T-helper 1 cell treated with Interleukin-12 subunit alpha and Interleukin-12 subunit beta and Interleukin-4 antibody, amounts not matched to agents 30 μg/mL and 1 μg/mL, for 36 hours (primary cell): ENCODE measurements around the gene OSBPL1A.
"Not testable (repeated sequence)": the region's sequence is repeated elsewhere in the genome, so short reads cannot be mapped to it uniquely, and the experiment has no call there.

Source experiments
- H3K27ac Mint-ChIP-seq: one replicate; pipeline ENCODE4 v1.8.0; 2021; ENCODE audit warnings: mild to moderate bottlenecking, mixed read lengths
- H3K27me3 Mint-ChIP-seq: one replicate; pipeline ENCODE4 v1.8.0; 2021; ENCODE audit warnings: low read depth, mixed read lengths
- H3K36me3 Mint-ChIP-seq: one replicate; pipeline ENCODE4 v1.8.0; 2021; ENCODE audit warnings: low read depth, mixed read lengths
- H3K4me1 Mint-ChIP-seq: one replicate; pipeline ENCODE4 v1.8.0; 2021; ENCODE audit warnings: low read depth, mixed read lengths
- H3K4me3 Mint-ChIP-seq: one replicate; pipeline ENCODE4 v1.8.0; 2021; ENCODE audit warnings: mild to moderate bottlenecking, moderate library complexity, mixed read lengths
- H3K9me3 Mint-ChIP-seq: one replicate; pipeline ENCODE4 v1.8.0; 2021; ENCODE audit warnings: mixed read lengths

The OSBPL1A gene

GRCh38 chr18:24380163-24380747 is 17.4 kb downstream of the OSBPL1A start:
- Mint-ChIP-seq H3K36me3 (no peaks in the 10 kb centered on the region), H3K4me3 (no peak overlapping the region), H3K9me3 (no peaks in the 10 kb centered on the region), H3K4me1 (peaks cover 3% of the 10 kb centered on the region), H3K27me3 (no peaks in the 10 kb centered on the region), H3K27ac (no peak overlapping the region)

GRCh38 chr18:24378598-24378997 is 19.0 kb downstream of the OSBPL1A start:
- H3K9me3 Mint-ChIP-seq, result no peaks in the 10 kb centered on the region
- peaks cover 3% of the 10 kb centered on the region for H3K4me1 Mint-ChIP-seq
- H3K27me3 Mint-ChIP-seq, result peaks cover 5% of the 10 kb centered on the region
- H3K4me3 Mint-ChIP-seq, result no peak overlapping the region
- no peaks in the 10 kb centered on the region for H3K36me3 Mint-ChIP-seq
- no peak overlapping the region for H3K27ac Mint-ChIP-seq

GRCh38 chr18:24376531-24376930 is 21.1 kb downstream of the OSBPL1A start:
- H3K27ac Mint-ChIP-seq, H3K36me3 Mint-ChIP-seq, H3K4me3 Mint-ChIP-seq, H3K27me3 Mint-ChIP-seq, H3K9me3 Mint-ChIP-seq, H3K4me1 Mint-ChIP-seq: not testable (repeated sequence)

GRCh38 chr18:24373328-24373727 is 24.3 kb downstream of the OSBPL1A start:
- H3K27ac Mint-ChIP-seq, result no peak overlapping the region
- no peak overlapping the region for H3K4me3 Mint-ChIP-seq
- H3K4me1 Mint-ChIP-seq, result peaks cover 15% of the 10 kb centered on the region
- no peaks in the 10 kb centered on the region for H3K9me3 Mint-ChIP-seq
- peaks cover 5% of the 10 kb centered on the region for H3K27me3 Mint-ChIP-seq
- H3K36me3 Mint-ChIP-seq, result no peaks in the 10 kb centered on the region

- H3K9me3 Mint-ChIP-seq, result no peaks in the 10 kb centered on the region
- H3K27ac Mint-ChIP-seq, result no peak overlapping the region
- H3K4me3 Mint-ChIP-seq, result no peak overlapping the region
- peaks cover 5% of the 10 kb centered on the region for H3K27me3 Mint-ChIP-seq
- H3K36me3 Mint-ChIP-seq, result no peaks in the 10 kb centered on the region
- H3K4me1 Mint-ChIP-seq, result peaks cover 16% of the 10 kb centered on the region
These were observed 25.2 kb downstream of the OSBPL1A start for GRCh38 chr18:24372279-24372872.

GRCh38 chr18:24370120-24370519 is 27.5 kb downstream of the OSBPL1A start:
- Mint-ChIP-seq H3K36me3 (no peaks in the 10 kb centered on the region), H3K27me3 (peaks cover 5% of the 10 kb centered on the region), H3K9me3 (no peaks in the 10 kb centered on the region), H3K27ac (no peak overlapping the region), H3K4me3 (no peak overlapping the region), H3K4me1 (peaks cover 16% of the 10 kb centered on the region)

GRCh38 chr18:24369426-24369825 is 28.2 kb downstream of the OSBPL1A start:
- H3K27ac Mint-ChIP-seq, result no peak overlapping the region
- no peak overlapping the region for H3K4me3 Mint-ChIP-seq
- H3K36me3 Mint-ChIP-seq, result no peaks in the 10 kb centered on the region
- peaks cover 3% of the 10 kb centered on the region for H3K27me3 Mint-ChIP-seq
- H3K4me1 Mint-ChIP-seq, result peaks cover 16% of the 10 kb centered on the region
- no peaks in the 10 kb centered on the region for H3K9me3 Mint-ChIP-seq

- H3K36me3 Mint-ChIP-seq, result no peaks in the 10 kb centered on the region
- H3K9me3 Mint-ChIP-seq, result no peaks in the 10 kb centered on the region
- H3K27ac Mint-ChIP-seq, result peak overlapping the region; percentile 21
- peaks cover 16% of the 10 kb centered on the region for H3K4me1 Mint-ChIP-seq
- no peaks in the 10 kb centered on the region for H3K27me3 Mint-ChIP-seq
- peak overlapping the region; percentile 9 for H3K4me3 Mint-ChIP-seq
These were observed 28.9 kb downstream of the OSBPL1A start for GRCh38 chr18:24368749-24369148.

GRCh38 chr18:24366328-24366727 is 31.3 kb downstream of the OSBPL1A start:
- Mint-ChIP-seq H3K4me1 (peaks cover 16% of the 10 kb centered on the region), H3K4me3 (no peak overlapping the region), H3K27ac (no peak overlapping the region), H3K9me3 (no peaks in the 10 kb centered on the region), H3K36me3 (no peaks in the 10 kb centered on the region), H3K27me3 (no peaks in the 10 kb centered on the region)

- Mint-ChIP-seq H3K4me1 (peaks cover 11% of the 10 kb centered on the region), H3K4me3 (no peak overlapping the region), H3K36me3 (no peaks in the 10 kb centered on the region), H3K27ac (no peak overlapping the region), H3K27me3 (no peaks in the 10 kb centered on the region), H3K9me3 (no peaks in the 10 kb centered on the region)
These were observed 33.4 kb downstream of the OSBPL1A start for GRCh38 chr18:24364177-24364576.

- H3K9me3 Mint-ChIP-seq, result no peaks in the 10 kb centered on the region
- no peaks in the 10 kb centered on the region for H3K36me3 Mint-ChIP-seq
- H3K27me3 Mint-ChIP-seq, result no peaks in the 10 kb centered on the region
- H3K27ac Mint-ChIP-seq, result no peak overlapping the region
- no peak overlapping the region for H3K4me3 Mint-ChIP-seq
- H3K4me1 Mint-ChIP-seq, result peaks cover 1% of the 10 kb centered on the region
These were observed 34.9 kb downstream of the OSBPL1A start for GRCh38 chr18:24362757-24363156.

- H3K36me3 Mint-ChIP-seq, H3K4me3 Mint-ChIP-seq: not testable (repeated sequence)
These were observed 37.7 kb downstream of the OSBPL1A start for GRCh38 chr18:24359787-24360530.

GRCh38 chr18:24354278-24354677 is 43.3 kb downstream of the OSBPL1A start:
- no peaks in the 10 kb centered on the region for H3K36me3 Mint-ChIP-seq
- no peak overlapping the region for H3K27ac Mint-ChIP-seq
- H3K9me3 Mint-ChIP-seq, result peaks cover 3% of the 10 kb centered on the region
- H3K4me1 Mint-ChIP-seq, result no peaks in the 10 kb centered on the region
- H3K27me3 Mint-ChIP-seq, result peaks cover 6% of the 10 kb centered on the region
- no peak overlapping the region for H3K4me3 Mint-ChIP-seq

More at GRCh38 chr18:24359787-24360530, 37.7 kb downstream of the OSBPL1A start:
- not testable (repeated sequence) for H3K27ac Mint-ChIP-seq, H3K4me1 Mint-ChIP-seq, H3K9me3 Mint-ChIP-seq, H3K27me3 Mint-ChIP-seq

GRCh38 chr18:24346254-24346653 is 51.4 kb downstream of the OSBPL1A start:
- H3K27me3 Mint-ChIP-seq, result no peaks in the 10 kb centered on the region
- no peak overlapping the region for H3K4me3 Mint-ChIP-seq
- no peak overlapping the region for H3K27ac Mint-ChIP-seq
- H3K36me3 Mint-ChIP-seq, result no peaks in the 10 kb centered on the region
- no peaks in the 10 kb centered on the region for H3K4me1 Mint-ChIP-seq
- H3K9me3 Mint-ChIP-seq, result no peaks in the 10 kb centered on the region

- H3K4me1 Mint-ChIP-seq, result no peaks in the 10 kb centered on the region
- H3K36me3 Mint-ChIP-seq, result no peaks in the 10 kb centered on the region
- no peaks in the 10 kb centered on the region for H3K27me3 Mint-ChIP-seq
- no peak overlapping the region for H3K27ac Mint-ChIP-seq
- H3K9me3 Mint-ChIP-seq, result no peaks in the 10 kb centered on the region
- no peak overlapping the region for H3K4me3 Mint-ChIP-seq
These were observed 53.1 kb downstream of the OSBPL1A start for GRCh38 chr18:24344509-24344908.
